HG03571 (cell line): ENCODE measurements around the gene UGT2B15.
A peak's percentile ranks its signal among the peaks of the same experiment; 100 is the strongest.
"Not testable (repeated sequence)": the region's sequence is repeated elsewhere in the genome, so short reads cannot be mapped to it uniquely, and the experiment has no call there.

ENCODE experiments used
- ATAC-seq: cut with Tn5 transposase; IDR thresholded peaks from one replicate; pipeline ENCODE4 v1.9.1; 2021; ENCODE audit not compliant: unreplicated experiment

The UGT2B15 gene

DNA sequence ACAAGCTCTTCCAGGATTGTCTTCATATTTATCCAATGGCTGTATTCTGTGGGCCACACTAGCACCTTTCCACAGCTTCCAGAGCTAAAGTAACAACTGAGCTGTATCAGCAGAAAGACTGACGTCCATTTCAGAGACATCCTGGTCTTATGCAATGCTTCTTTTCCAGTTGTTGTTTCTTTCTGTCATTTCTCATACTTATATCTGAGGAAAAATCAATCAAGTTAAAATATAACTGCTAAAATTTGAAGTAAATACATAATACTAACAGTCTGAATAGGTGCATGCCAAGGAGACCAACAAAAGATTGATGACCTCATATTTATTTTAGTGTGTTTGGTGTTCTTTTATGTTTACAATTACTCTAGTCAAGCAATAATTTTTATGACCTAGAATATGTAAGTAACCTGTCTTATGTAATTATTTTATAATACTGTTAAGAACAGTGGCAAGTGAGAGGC, at the start of gene UGT2B15:
TSS of gene UGT2B15 (minus strand) at position 174 of the 461 bp plus-strand sequence. CDS start at position 140, 34 bp downstream.
- ATAC-seq, result not testable (repeated sequence)

DNA sequence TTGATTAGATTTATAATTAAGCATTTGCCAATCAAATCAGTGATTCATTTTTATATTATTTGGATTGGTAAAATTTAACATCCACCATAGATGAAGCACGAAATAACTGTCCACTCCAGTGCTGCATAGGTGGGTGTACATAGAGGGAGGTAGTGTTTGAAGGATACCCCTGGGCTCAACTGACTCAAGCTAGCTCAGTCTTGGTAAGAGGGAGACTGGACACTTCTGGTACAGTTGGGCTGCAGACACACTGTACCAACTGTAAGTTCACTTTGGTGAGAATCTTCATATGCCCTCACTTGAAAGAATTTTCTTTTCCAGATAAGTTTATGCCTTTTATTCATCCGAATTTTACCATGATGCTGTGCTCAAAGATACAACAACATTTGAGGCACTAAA, 48.6 kb upstream of the UGT2B15 start:
- ATAC-seq, result no peak

DNA sequence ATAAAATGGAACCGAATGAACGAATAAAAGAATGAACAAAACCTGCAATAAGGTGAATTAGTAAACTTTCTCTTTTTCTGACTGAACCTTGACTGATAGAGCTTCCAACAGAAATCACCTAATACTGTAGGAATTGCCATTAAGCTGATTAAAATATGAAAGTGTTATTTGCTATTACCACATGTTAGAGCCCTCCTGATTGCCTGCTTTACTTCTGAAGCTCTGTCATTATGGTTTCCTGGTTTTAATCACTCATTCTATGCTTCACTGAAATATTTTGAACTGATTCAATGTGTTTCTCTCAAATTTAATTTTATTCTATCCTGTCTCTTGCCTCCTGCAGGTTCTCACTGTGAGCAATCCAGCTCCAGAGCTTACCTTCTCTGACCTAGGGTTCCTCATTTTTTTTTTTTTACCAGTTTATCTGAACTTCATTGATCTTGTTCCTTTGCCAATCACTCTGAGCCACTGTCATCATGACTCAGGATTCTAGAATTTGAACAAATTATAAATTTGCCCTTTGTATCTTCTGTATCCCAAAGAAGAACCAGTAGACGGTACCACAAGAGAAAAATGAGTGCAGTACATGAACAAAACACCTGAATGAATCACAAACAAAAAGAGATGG, 48.1 kb upstream of the UGT2B15 start:
- no peak for ATAC-seq

DNA sequence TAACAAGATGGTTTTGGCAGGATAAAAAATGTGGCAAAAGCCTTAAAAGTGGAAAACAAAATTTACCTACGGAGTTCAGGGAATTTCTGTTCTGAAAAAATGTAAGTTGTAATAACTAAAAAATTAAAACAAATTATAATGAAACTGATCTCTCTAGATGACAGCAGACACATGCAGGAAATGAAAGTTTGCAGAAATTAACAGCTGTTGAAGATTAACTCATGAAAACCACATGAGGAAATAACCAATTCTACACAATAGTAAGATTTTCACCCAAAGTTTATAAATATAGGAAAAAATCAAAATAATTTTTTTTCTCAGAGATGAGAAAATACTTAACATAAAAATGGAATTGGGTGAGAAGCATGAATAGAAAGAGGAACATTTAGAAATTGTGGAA, 47.5 kb upstream of the UGT2B15 start:
- peak; percentile 84 for ATAC-seq

DNA sequence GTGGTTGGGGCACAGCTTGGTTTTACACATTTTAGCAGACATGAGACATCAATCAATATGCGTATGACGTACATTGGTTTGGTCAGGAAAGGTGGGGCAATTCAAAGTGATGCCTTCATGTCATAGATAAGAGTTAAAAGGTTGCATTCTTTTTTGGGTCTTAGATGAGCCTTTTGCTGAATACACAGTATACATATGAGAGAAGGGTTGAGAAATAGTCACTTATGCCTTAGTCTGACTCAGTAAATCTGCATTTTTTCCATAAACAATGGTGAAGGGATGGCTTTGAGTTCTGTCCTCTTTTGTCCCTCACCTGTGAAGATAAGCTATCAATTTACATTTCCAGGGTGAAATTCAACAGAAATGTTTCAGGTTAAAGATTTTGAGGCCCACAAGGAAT, 43.9 kb upstream of the UGT2B15 start:
- ATAC-seq, result no peak

DNA sequence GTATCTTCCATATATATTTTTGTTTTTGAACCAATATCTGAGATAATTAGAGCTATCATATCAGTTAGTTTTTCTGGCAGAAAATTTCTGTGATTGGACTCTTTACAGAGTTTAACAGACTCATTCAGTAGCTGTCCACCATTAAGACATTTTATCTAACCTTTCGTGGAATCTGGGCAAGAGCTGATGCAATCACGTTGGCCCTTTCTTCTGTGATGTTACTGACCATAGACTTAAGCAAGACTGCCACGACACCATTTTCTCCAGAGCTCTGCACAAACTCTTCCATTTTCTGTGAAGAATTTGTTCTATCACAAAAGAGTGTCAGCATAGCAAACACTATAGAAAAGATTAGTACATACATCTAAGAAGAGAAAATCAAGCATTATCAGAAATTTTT, 41.8 kb upstream of the UGT2B15 start:
- no peak for ATAC-seq

DNA sequence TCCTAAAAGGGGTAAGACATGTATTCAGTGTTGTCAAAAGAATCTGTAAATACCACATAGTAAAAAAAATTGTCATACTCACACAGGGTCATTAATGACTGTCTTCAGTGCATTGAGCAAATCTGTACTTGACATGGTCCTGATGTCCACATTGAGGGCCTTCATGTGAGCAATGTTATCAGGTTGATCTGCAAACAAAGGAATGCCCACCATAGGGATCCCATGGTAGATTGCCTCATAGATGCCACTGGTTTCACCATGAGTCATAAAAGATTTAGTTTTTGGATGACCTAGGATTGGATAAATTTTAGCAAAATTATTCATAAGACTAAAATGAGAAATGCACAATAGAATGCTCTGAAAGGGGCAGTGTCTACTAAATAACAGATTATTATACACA, 38.1 kb upstream of the UGT2B15 start:
- no peak for ATAC-seq

DNA sequence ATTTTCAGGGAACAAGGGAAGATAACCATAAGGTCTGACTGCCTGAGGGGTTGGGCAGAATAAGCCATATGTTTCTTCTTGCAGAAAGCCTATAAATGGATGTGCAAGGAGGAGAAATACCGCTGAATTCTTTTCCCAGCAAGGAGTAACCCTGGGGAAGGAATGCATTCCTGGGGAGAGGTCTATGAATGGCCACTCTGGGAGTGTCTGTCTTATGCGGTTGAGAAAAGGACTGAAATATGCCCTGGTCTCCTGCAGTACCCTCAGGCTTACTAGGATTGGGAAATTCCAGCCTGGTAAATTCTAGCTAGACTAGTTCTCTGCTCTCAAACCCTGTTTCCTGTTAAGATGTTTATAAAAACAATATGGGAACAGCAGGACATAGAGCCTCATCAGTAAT, 32.7 kb upstream of the UGT2B15 start:
- not testable (repeated sequence) for ATAC-seq

DNA sequence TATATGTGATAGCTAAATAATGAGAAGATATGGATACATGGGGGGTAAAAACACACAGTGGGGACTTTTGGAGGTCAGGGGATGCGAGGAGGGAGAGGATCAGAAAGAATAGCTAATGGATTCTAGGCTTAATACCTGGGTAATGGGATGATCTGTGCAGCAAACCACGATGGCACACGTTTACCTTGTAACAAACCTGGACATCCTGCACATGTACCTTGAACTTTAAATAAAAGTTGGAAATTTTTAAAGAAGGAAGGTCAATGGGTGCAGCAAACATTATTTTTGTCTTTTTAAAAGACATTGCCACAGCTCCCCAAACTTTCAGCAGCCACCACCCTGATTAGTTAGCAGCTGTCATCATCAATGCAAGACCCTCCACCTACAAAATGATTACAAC, 29.7 kb upstream of the UGT2B15 start:
- ATAC-seq, result no peak

DNA sequence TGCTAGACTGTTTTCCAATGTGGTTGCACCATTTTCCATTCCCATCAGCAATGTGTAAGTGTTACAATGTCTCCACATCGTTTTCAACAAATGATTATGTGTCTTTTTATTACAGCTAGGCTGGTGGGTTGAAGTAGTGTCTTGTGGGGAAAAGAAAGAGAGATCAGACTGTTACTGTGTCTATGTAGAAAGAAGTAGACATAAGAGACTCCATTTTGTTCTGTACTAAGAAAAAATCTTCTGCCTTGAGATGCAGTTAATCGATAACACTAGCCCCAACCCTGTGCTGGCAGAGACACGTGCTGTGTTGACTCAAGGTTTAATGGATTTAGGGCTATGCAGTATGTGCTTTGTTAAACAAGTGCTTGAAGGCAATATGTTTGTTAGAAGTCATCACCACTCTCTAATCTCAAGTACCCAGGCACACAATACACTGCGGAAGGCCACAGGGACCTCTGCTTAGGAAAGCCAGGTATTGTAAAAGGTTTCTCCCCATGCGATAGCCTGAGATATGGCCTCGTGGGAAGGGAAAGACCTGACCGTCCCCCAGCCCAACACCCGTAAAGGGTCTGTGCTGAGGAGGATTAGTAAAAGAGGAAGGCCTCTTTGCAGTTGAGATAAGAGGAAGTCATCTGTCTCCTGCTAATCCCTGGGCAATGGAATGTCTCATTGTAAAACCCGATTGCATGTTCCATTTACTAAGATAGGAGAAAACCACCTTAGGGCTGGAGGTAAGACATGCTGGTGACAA, 23.0 kb upstream of the UGT2B15 start:
- no peak for ATAC-seq

DNA sequence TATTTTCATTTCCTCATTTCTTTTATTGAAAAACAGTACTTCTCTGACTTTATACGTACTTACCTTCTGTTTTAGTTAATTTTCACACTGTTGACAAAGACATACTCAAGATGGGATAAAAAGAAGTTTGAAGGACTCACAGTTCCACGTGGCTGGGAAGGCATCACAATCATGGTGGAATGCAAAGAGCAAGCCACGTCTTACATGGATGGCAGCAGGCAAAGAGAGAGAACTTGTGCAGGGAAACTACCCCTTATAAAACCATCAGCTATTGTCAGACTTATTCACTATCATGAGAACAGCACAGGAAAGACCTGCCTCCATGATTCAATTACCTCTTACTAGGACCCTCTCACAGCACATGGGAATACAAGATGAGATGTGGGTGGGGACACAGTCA, 20.7 kb upstream of the UGT2B15 start:
- ATAC-seq, result no peak

DNA sequence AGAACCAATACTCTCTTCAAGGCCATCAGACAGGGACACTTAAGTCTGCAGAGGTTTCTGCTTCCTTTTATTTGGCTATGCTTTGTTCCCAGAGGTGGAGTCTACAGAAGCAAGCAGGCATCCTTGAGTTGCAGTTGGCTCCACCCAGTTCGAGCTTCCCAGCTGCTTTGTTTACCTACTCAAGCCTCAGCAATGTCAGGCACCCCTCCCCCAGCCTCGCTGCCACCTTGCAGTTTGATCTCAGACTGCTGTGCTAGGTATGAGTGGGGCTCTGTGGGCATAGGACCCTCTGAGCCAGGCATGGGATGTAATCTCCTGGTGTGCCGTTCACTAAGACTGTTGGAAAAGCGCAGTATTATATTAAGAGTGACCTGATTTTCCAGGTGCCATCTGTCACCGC, 12.6 kb upstream of the UGT2B15 start:
- no peak for ATAC-seq

DNA sequence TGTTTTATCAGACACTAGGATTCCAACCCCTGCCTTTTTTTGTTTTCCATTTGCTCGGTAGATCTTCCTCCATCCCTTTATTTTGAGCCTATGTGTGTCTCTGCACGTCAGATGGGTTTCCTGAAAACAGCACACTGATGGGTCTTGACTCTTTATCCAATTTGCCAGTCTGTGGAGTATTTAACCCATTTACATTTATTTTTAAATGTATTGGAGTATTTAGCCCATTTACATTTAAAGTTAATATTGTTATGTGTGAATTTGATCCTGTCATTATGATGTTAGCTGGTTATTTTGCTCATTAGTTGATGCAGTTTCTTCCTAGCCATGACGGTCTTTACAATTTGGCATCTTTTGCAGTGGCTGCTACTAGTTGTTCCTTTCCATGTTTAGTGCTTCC, 10.8 kb upstream of the UGT2B15 start:
- not testable (repeated sequence) for ATAC-seq

DNA sequence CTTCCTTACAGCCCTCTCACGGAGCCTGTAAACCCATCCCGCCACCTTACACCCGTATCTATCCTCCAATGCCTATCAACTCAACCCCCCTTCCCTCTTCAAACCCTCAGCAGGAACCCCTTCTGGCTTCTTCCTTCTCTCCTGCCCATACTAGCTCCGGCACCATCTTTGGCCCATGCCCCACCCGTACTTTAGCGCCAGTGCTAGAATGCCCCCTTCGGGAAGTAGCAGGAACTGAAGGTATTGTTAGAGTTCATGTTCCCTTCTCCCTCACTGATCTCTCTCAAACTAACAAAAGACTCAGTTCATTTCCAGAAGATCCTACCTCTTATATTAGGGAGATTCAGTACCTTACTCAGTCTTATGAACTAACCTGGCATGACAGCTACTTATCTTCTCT, 2.7 kb upstream of the UGT2B15 start:
- no peak for ATAC-seq

DNA sequence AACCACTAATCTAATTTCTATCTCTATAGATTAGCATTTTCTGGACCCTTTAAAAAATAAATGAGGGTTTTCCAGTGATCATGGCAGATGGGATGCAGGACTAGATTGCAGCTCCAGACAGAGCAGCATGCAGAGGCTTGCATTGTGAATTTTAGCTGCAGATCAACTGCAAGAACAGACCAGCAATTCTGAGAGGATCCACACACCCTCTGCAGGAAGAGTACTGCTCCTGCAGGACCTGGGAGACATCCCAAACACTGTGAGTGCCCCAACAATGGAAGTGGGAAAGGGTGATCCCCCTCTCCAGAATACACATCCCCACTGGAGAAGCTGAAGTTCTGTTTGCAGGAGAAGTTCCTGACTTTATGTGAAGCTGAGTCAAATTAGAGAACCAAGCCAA, 765 bp upstream of the UGT2B15 start:
- not testable (repeated sequence) for ATAC-seq

DNA sequence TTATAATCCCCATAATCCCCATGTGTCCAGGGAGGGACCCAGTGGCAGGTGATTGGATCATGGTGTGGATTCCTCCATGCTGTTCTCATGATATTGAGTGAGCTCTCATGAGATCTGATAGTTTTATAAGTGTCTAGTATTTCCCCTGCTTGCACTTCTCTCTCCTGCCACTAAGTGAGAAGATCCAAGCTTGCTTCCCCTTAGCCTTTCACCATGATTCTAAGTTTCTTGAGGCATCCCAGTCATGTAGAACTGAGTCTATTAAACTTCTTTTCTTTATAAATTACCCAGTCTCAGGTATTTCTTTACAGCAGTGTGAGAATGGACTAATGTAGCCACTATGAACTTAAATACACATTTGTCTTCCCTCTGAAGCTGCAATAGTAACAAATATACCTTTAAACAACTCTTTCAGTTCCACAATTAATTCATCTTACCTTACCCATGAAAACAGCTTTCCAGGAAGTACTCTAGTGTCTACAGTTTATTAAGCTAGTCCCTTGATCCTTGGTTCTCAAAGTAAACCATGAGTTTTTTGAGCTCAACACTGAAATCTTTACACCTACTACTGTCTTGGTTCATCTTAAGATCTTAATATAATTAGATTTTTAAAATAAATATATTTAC, 1.8 kb downstream of the UGT2B15 start:
- not testable (repeated sequence) for ATAC-seq

DNA sequence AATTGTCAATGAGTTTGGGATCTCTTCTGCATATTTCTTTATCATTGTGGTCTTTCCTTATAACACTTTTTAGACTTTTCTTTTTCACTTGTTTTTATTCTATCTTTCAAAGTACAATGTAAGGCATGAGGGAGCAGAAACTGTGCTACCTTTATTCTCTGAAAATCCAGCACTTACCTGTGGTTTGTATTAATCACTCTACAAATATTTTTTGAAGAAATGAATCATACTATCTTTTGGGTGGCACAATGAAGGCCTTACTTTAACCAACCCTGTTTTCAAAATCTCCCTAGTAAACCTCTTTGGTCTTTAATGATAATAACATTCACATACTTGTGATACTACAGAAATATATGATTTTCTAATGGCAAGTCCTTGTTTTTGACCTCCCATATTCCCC, 2.9 kb downstream of the UGT2B15 start:
- ATAC-seq, result not testable (repeated sequence)

DNA sequence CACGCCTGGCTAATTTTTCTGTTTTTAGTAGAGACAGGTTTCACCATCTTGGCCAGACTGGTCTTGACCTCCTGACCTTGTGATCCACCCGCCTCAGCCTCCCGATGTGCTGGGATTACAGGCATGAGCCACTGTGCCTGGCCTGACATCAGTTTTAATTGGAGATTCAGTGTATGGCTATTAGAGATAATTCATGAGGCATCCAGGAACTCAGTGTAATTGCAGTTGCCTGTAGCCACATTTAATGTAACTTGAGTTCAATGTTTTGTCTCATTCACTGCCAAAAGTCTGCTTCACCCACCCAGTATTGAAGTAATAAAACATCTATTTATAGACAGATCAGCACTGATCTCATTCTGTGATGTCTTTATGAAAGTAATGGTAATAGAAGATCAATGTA, 5.7 kb downstream of the UGT2B15 start:
- not testable (repeated sequence) for ATAC-seq

DNA sequence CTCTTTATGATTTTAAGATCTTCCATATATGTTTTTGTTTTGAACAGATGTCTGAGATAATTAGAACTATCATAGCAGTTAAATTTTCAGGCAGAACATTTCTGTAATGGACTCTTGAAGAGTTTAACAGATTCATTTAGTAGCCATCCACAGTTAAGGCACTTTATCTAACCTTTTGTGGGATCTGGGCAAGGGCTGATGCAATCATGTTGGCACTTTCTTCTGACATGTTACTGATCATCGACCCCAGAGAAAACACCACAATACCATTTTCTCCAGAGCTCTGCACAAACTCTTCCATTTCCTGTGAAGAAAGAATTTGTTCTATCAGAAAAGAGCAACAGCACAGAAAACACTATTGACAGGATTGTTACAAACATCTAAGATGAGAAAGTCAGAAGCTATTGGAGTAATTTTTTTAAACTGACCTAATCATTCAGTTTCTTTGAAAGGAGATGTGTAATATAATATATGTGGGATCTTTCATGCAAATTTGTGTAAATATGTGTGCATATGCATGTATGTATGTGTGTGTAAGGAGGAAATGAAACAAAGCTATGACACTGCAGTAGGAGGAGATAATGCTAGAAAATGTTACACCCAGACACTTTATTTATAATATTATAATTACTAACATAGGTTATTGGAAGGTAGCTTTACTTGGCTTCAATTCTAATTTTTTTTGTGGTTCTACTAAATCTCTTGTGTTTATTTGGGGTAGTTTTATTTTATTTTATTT, 7.4 kb downstream of the UGT2B15 start:
- not testable (repeated sequence) for ATAC-seq

DNA sequence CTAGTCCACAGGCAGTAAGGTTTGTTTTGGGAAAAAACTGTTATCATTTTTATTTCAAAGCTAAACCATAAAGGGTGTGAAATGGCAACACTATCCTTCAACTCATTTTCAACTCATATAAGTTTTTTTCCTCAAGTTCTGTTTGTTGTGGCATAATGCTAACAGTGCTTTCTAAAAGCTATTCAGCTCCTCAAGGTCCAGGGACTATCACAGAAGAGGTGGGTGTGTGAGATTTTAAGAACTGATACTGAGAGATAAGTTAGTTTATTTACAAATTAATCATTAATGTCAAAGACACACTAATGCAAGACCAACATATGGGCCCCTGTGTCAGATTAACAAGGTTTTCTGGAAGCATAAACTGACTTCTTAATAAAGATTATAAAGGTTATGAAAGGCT, 11.8 kb downstream of the UGT2B15 start:
- ATAC-seq, result no peak

DNA sequence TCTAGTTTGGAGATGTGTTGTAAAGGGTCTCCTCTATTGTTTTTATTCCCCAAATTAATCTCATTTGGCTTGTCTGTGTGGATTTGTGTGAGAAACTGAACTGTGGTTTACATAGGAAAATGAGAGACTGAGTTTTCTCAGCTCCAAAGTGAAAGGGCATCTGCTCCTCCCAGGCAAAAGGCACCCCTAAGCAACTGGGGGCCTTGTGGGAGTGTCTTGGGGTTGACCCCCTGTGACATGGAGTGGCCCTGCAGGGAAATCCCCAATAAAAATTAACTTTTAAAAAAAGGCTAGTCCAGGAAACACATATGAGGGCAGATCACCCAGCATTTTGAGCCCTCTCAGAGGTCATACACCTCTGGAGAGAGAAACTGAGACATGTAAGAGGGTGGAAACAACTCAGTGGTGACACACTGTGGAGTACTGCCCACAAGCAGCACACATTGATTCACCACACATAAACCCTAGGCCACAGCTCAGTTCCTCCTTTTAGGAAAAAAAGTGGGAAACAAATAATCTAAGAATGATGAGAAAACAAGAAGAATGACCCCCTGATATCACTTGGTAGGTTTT, 13.3 kb downstream of the UGT2B15 start:
- peak; percentile 64 for ATAC-seq
